GM21717 (cell line): ENCODE results near the gene MAGI1.
"Not testable (repeated sequence)": the region's sequence is repeated elsewhere in the genome, so short reads cannot be mapped to it uniquely, and the experiment has no call there.

Experiments
- ATAC-seq: cut with Tn5 transposase; IDR thresholded peaks from one replicate; pipeline ENCODE4 v1.9.1; 2021; ENCODE audit warnings: mild to moderate bottlenecking, moderate library complexity; ENCODE audit not compliant: unreplicated experiment

MAGI1 gene

GRCh38 chr3:66038726-66039589 is at the start of gene MAGI1:
Gene MAGI1, minus strand, starts transcription at chr3:66038918. Its CDS starts 610 bp downstream, at chr3:66038308.
- ATAC-seq: peak; percentile 78

- ATAC-seq: no peak
Measured at GRCh38 chr3:66083784-66084213, 45.1 kb upstream of the MAGI1 start.

- ATAC-seq: no peak
Measured at GRCh38 chr3:66083096-66083678, 44.5 kb upstream of the MAGI1 start.

- ATAC-seq: no peak
Measured at GRCh38 chr3:66082679-66083078, 44.0 kb upstream of the MAGI1 start.

- no peak for ATAC-seq
Measured at GRCh38 chr3:66080167-66080566, 41.4 kb upstream of the MAGI1 start.

GRCh38 chr3:66077973-66078372 is 39.3 kb upstream of the MAGI1 start:
- no peak for ATAC-seq

GRCh38 chr3:66076861-66077470 is 38.2 kb upstream of the MAGI1 start:
- ATAC-seq: no peak

- ATAC-seq: no peak
Measured at GRCh38 chr3:66075281-66075680, 36.6 kb upstream of the MAGI1 start.

- ATAC-seq: no peak
Measured at GRCh38 chr3:66073464-66074141, 34.9 kb upstream of the MAGI1 start.

GRCh38 chr3:66068255-66068654 is 29.5 kb upstream of the MAGI1 start:
- no peak for ATAC-seq

- ATAC-seq: no peak
Measured at GRCh38 chr3:66066963-66067617, 28.4 kb upstream of the MAGI1 start.

GRCh38 chr3:66055289-66055688 is 16.6 kb upstream of the MAGI1 start:
- ATAC-seq: no peak

GRCh38 chr3:66053550-66054094 is 14.9 kb upstream of the MAGI1 start:
- ATAC-seq: no peak

GRCh38 chr3:66052721-66053549 is 14.2 kb upstream of the MAGI1 start:
- ATAC-seq: no peak

- ATAC-seq: no peak
Measured at GRCh38 chr3:66050821-66051220, 12.1 kb upstream of the MAGI1 start.

GRCh38 chr3:66048051-66048395 is 9.3 kb upstream of the MAGI1 start:
- no peak for ATAC-seq

GRCh38 chr3:66047311-66048050 is 8.8 kb upstream of the MAGI1 start:
- no peak for ATAC-seq

GRCh38 chr3:66046321-66046720 is 7.6 kb upstream of the MAGI1 start:
- ATAC-seq: not testable (repeated sequence)

GRCh38 chr3:66041828-66042227 is 3.1 kb upstream of the MAGI1 start:
- ATAC-seq: no peak
